RPMI7951 (cell line): ENCODE measurements around the gene DCANP1. TPM values are rescaled to one million over a fixed set of nuclear protein-coding genes. Genes with fewer than 3 reads are reported as not detected.
"Not testable (repeated sequence)": the region's sequence is repeated elsewhere in the genome, so short reads cannot be mapped to it uniquely, and the experiment has no call there.

Experiments used
- DNase-seq: peaks from one replicate; pipeline ENCODE4 v3.0.0-alpha.2; 2012; ENCODE audit warnings: low read depth
- total RNA-seq: library from RNA; depleted of rRNA; stranded (reverse); fragments of >200 nt; shearing (Covaris generic); gene quantifications from 2 replicates; pipeline ENCODE4 v1.2.3, GENCODE V29; 2014; rRNA removed

The DCANP1 gene, protein sequence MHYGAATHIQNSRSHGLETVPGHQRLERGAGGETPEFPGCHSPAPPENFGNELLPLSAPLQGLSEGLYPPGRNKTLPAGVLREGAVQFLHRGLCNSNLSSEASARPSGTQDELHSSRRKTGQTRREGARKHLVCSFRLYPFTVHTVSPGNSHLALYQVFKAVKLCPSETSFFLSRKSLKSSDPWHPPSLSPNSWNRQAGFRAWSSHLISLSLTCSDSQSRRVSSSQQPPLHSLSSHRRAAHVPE
- total RNA-seq: not detected in 2 replicates

DNA sequence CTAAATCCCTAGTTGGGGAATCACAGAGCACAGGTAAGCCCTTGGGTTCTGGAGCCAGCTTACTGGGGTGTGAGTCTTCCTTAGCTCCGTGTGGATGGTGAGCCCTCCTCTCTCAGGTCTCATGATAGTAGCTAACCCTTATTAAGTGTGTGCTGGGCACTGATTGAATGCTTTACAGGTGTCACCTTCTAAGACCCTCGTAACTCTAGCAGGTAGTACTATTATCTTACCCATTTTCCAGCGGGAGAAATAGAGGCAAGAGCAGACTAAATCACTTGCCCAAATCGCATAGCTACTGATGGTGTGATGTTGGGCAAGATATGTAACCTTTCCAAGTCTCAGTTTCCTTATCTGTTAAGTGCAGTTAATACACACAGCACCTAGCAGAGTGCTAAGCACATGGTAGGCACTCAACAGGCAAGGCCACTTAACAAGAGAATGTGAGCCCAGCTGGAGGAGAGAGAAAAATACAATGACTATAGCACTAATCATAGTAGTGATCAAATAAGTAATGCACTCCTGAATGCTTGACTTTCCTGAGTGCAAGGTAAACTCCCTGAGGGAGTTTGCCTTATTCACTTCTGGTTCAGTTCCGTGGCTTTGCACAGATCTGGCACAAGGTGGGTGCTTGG, at the start of gene DCANP1:
Gene DCANP1 (minus strand): TSS at position 51 of the 632 bp plus-strand sequence. CDS start 240 bp downstream, outside the sequence.
- no peak for DNase-seq

- not testable (repeated sequence) for DNase-seq
These were observed 48.4 kb upstream of the DCANP1 start for GRCh38 chr5:135495531-135495930.

DNA sequence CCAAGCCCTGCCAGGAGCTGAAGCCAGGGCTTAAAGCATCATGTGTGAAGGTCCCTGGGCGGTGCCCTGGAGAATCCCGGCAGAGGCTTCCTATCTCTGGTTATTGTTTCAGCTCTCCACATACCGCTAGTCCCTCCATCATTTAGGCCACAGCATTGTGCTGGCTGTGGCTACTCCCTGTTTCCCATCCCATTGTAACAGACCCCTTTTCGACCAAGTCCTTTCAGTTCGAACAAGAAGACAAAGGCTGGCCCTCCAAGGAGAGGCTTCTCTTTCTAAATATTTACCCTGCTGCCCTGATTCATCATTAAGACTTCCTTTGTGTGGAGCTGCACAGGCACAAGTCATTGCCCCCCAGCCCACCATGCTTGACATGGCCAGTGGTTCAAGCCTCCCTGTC, 47.0 kb upstream of the DCANP1 start:
- DNase-seq: no peak

- peak; percentile 84 for DNase-seq
These were observed 46.4 kb upstream of the DCANP1 start for GRCh38 chr5:135493406-135494180.

- no peak for DNase-seq
These were observed 45.1 kb upstream of the DCANP1 start for GRCh38 chr5:135492319-135492626.

- DNase-seq: no peak
These were observed 44.6 kb upstream of the DCANP1 start for GRCh38 chr5:135491552-135492318.

- no peak for DNase-seq
These were observed 43.9 kb upstream of the DCANP1 start for GRCh38 chr5:135491038-135491551.

DNA sequence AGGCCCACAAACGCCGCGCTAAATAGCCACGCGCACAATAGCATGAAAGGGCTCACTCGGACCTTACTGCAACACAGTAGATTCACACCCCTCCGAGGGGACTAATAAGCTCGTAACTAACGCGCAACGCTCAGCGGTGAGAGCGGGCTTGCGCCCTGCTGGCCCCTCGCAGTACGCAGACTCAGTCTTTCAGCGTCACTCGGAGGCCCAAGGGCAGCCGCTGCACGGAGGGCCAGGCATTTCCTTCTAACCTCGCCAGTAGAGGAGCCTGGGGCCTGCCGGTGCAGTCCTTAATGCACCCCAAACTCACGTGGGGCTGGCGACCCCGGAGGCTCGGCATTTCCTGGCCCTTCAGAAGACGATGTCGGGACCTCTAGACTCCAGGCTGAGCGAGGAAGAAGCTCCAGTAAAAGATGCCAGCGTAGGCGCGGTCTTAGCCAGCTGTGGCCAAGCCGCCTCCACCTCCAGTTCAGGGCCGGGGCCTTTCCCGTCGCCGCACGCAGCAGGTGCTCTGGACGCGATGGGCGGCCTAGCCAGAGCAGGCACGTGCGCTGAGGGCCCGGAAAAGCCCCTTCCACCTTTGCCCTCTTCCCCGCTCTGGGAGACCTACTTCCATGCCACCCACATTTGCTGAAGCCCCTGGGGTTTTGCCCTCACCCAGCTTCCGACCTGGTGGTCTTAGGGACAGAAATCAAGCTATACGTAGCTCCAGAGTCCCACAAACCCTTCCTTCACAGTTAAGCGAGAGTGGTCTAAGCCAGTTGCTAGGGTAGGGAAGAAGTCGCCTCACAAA, 43.3 kb upstream of the DCANP1 start:
- no peak for DNase-seq

DNA sequence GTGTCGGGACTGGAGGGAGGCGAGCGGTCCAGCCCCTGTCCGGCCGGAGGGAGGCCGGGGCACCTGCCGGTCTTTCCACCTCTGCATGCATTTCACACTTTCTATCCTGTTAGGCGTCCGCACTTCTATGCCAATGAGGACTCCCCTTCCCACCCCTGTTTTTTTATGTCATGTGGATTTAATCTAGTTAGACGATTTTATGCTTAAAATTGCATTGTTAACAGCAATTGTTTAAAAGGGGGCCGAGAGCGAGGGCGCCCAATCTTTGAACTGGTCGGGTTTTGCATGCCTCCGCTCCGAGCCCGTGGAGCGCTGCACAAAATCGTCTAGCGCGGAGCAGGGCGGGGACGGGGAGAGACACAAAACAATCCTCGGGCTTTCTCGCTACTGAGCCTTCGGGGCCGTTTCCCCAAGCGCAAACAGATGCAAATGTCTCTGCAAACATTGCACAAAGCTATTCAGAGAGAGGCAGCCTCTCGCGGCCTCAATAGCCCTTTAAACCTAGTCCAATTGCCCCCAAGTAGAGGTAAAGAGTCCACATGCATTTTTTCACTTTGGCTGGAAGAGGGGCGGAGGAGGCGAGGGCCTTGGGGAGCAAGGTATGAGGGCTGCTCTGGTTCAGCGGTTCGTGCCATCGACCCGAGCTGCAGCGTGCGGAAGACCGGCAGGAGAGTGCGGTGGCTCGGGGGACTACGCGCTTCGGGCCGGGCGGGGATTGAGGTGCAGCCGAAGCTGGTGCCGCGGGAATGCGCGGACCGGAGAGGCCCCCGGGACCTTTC, 42.5 kb upstream of the DCANP1 start:
- DNase-seq: no peak

DNA sequence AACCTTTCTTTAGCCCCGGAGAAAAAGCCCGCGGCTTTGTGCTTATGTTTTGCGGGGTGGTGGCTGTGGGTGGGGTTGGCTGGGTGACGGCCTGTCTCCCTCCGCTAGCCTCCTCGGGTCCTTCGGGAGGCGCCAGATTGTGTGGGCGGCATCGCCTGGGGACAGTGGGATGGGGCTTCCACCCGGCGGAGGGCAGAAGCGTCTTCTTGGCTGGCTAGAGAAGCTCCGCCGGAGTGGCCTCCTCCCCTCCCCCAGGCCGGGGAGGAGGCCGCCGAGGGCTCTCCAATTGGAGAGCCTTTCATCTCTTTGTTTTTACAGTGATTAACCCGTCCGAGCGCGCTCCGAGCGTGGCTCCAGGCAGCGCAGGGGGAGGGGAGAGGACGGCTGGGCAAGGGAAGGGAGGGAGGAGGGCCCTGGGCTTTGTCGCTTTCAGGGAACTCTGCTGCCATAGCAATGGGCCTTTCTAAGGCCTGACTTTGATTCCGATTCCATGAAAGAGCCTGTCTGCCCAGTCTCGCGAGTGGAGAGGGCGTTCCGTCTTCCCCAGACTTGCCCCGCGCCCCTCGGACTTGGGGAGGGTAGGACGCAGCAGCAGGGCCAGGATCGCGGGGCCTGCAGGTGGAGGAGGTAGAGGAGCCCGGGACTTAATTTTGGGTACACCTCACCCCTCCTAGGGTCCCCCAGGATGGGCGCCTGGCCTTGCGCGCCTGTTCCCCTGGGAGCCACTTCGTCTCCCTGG, 41.7 kb upstream of the DCANP1 start:
- peak; percentile 61 for DNase-seq

DNA sequence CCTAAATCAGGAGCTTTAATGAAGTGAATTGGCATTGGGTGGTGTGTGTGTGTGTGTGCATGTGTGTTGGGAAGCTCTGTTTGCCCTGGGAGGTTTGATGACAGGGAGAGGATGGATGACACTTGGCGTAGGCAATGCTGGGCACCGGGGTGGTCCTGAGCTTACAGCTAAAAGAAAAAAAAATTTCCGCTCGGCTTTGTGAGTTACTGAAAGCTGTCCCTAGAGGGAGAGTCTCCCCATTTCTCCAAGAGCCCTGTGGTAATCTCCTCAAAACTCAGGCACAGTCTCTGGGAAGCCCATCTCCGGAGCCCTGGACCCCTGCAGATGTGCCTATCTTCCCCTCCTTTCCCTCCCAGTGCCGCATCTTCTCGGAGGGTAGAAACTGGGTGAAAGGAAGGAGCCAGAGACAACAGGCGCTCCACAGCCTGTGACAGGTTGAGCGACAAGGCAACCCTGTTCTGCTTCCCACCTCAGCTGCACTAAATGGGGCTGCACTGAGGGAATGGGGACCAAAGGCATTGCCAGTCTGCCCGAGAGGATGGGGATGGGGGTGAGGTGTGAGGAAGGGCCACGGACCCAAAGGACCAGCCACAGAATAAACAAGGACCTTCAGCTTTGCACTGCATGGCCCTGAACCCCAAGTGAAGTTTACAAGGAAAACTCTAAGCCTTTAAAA, 40.8 kb upstream of the DCANP1 start:
- no peak for DNase-seq

DNA sequence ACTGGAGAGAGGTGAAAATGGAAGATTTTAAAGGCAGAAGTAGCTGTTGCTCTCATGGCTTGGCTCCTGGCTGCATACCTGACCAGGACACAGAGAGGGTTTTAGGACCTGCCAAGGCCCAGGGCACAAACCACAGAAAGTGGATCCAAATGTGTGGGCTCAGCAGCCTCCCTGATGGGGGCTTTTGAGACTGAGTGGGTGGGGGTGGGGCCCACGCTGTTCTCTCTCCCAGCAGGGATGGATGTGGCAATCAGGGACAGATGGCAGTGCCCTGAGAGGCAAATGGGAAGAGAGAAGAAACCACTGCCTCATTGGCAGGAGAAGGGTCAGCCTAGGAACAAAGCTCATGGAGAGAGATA, 39.9 kb upstream of the DCANP1 start:
- no peak for DNase-seq

DNA sequence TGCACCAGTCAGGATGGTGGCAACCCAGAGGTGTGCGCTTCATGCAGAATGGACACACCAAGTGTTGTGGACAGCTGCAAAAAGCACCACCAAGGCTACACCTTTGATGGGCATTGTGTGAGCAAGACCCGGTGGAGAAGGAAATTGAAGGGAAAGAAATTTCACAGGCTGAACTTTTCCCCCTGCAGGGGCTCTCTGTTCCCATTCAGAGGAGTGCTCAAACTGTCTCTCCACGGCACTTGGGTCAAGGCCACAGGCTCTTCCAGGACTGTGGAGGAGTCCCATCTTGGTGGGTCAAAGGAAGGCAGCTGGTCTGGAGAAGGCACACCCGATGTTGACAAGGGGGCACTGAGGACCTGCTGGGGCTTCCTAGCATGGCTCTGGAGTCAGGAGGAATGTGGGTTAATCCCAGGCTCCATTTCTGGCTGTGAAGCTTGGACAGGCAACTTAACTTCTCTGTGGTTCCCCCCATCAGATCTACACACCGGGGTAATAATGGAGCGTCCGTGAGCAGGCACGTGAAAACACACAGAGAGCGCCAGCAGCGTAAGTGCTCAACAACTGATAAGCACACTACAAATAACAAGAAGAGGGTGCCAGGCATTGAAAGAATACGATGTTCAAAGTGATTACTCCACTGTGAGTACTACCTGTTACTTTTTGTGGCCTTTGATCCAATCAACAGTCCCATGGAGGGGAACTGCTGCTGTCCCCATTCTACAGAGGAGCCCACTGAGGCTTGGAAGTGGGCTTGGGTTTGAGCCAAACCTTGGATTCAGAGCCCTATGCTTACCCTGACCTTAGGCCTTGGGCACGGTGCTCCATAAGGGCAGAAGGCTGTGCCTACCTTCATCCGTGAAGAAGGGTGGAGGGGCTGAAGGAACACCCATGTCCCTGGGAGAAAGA, 39.2 kb upstream of the DCANP1 start:
- DNase-seq: no peak

DNA sequence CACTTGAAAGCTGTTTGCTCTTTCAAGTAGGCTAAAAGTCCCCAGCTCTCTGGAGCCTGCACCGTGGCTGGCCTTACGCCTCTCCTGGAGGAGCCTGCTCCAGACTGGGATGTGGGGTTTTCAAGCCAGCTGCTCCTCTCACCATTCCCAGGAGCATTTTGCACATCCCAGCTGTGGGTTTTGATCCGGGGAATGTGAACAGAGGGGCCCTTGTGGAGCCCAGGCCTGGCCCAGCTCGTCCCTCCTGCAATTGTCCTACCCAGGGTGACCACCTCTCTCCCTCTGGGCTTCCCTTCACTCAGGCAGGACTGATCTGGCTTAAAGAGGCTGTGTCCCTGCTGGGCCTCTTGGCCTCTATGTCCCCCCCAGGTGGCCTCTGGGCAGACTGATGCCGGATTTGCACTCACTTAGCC, 37.5 kb upstream of the DCANP1 start:
- DNase-seq: no peak

DNA sequence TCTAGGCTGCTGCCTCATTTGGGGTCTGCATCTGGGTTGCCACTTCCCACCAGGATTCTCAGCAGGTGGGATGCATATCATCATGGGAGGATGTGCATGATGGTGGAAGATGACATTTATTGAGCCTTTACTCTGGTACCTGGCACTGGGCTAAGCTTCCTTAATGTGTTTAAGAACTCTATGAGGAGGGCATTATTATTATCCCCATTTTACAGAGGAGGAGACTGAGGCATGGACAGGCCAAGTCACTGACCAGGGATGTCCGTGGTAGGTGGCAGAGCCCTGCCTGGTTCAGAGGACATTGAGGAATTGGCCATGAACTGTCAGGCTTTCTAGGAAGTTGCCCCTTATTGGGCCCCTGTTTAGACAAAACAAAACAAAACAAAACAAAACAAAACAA, 36.1 kb upstream of the DCANP1 start:
- DNase-seq: no peak

- DNase-seq: no peak
These were observed 35.3 kb upstream of the DCANP1 start for GRCh38 chr5:135482381-135482933.

DNA sequence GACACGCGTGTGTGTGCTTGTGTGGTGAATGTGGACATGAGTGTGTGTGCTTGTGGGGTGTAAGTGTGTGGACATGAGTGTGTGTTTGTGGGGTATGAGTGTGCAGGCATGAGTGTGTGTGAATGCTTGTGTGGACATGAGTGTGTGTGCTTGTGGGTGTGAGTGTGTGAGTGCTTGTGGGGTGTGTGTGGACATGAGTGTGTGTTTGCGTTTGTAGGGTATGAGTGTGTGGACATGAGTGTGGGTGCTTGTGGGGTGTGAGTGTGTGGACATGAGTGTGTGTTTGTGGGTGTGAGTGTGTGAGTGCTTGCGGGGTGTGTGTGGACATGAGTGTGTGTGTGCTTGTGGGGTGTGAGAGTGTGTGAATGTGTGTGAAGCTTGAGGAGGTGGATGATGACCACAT, 34.8 kb upstream of the DCANP1 start:
- DNase-seq: no peak

DNA sequence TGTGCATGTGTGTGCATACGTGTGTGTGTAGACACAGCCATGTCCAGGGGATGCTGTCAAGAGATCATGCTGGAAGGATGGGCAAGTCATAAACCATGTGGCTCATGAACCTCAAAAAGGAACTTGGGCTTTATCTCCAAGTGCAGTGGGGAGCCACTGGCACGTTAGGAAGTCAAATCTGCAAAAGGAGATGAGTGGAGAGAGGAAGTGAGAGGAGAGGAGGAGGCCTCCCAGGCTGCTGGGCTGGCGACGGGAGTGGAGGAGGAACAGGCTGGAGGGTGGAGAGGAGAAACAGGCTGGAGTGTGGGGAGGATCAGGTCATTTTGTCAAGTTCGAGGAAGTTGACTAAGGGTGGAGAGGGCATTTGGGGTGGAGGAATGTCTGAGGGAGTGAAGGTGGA, 34.2 kb upstream of the DCANP1 start:
- DNase-seq: no peak
